Motor neuron (in vitro differentiated cells): ENCODE measurements around the gene ANXA11. TPM values are rescaled to one million over a fixed set of nuclear protein-coding genes. Genes with fewer than 3 reads are reported as not detected.
"Not testable (repeated sequence)": the region's sequence is repeated elsewhere in the genome, so short reads cannot be mapped to it uniquely, and the experiment has no call there.

Source experiments
- ATAC-seq, 8 experiments: fragments of 200-7000 bp; cut with Tn5 transposase; replicated peaks in 6 of 8; 2 replicates each; pipeline ENCODE4 v1.8.0; 2021; ENCODE audit warnings: mild to moderate bottlenecking in 8 of 8, moderate library complexity in 8 of 8
- H3K27ac ChIP-seq, 2 donors: fragments of 250-450 bp; sonication (Bioruptor Pico); 2 replicates each; pipeline ENCODE4 v1.9.0; 2021; ENCODE audit warnings: antibody characterized with exemption in 2 of 2, mild to moderate bottlenecking in 2 of 2, moderate library complexity in 1 of 2
- H3K4me1 ChIP-seq, 2 donors: fragments of 250-450 bp; sonication (Bioruptor Pico); replicated peaks in 1 of 2; 2 replicates each; pipeline ENCODE4 v1.6.1; 2021; ENCODE audit warnings: antibody characterized with exemption in 2 of 2, mild to moderate bottlenecking in 2 of 2, moderate library complexity in 1 of 2
- H3K4me3 ChIP-seq, 5 donors: fragments of 250-450 bp; sonication (Bioruptor Pico); 2 replicates each; pipeline ENCODE4 v1.9.0; 2021; ENCODE audit warnings: antibody characterized with exemption in 5 of 5, mild to moderate bottlenecking in 5 of 5, moderate library complexity in 4 of 5
- WGBS, 10 experiments: fragments of 450-650 bp; shearing (Covaris generic); methylation state at CpG; one replicate each; pipeline ENCODE4 v1.0.0; 2022; 5-methylcytosine and 5-hydroxymethylcytosine counted together
- in situ Hi-C, 9 experiments: fragments of 400-800 bp; cut with MboI; loops; one replicate each; pipeline ENCODE4 v1.15.0; 2021; ENCODE audit warnings: low sequenced_read_pairs in 9 of 9, low pct_unique_long_range_greater_than_20kb in 2 of 9; ENCODE audit not compliant: unreplicated experiment in 9 of 9
- total RNA-seq, 8 experiments: library from RNA; unstranded; fragments of 300-600 nt; gene quantifications; 2 replicates each; pipeline versions ENCODE4 v1.2.3 to v1.2.4, GENCODE V29; 2022

The ANXA11 gene
- total RNA-seq, 8 experiments from 2014 or later, result 4.9 to 197 (median 37.4) TPM

DNA sequence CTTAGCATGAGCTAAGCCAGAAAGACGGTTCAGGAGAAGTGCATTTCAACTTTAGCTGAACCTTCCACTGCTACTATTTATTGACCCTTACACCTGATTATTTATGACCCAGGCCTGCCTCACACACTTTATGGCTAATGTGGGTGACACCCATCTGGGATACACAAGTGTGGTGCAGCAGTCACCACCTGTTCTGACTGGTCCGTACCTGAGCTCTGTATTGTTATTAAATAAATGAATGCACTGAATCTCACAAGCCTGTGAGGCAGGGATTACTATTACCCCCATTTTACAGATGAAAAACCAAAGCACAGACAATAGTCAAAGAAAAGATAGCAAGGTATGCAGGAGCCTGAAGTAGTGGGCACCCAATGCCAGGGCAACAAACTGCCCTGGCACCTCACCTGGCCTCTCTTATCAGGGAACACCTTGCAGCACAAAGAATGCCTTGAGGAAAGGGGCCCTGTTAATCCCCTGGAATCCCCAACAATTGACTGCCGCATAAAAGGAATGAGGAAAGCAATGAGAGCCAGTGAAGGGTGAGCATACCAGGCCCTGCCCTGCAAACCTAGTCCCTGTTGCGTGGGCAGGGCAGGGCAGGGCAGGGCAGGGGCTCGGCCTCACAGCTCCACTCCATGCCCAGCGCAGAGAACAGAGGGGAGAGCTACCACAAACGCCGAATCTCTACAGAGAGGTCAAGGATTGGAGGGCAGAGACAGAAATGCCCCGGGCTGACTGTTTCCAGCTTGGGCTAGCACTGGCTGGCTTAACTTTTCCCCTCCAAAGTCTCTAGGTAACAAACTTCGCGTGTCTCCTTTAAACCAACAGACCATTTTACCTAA, 1.3 kb downstream of the ANXA11 start:
- H3K4me1 ChIP-seq, result peaks cover 8% of the 10 kb centered on the region in 2 donors
- in situ Hi-C loops, result no loop called here
- peak overlapping the region in 4 of 5 donors; percentile 48 to 90 (median 58) for H3K4me3 ChIP-seq
- no peak overlapping the region for H3K27ac ChIP-seq
- 0 to 100% (median 33%) methylated on average over 1 to 6 of the region's 11 CpGs; no CpG with 5 or more reads in 3 of the 10 experiments for WGBS, 10 experiments
- peak in 4 of 8 experiments; percentile 3 to 8 (median 4) for ATAC-seq

DNA sequence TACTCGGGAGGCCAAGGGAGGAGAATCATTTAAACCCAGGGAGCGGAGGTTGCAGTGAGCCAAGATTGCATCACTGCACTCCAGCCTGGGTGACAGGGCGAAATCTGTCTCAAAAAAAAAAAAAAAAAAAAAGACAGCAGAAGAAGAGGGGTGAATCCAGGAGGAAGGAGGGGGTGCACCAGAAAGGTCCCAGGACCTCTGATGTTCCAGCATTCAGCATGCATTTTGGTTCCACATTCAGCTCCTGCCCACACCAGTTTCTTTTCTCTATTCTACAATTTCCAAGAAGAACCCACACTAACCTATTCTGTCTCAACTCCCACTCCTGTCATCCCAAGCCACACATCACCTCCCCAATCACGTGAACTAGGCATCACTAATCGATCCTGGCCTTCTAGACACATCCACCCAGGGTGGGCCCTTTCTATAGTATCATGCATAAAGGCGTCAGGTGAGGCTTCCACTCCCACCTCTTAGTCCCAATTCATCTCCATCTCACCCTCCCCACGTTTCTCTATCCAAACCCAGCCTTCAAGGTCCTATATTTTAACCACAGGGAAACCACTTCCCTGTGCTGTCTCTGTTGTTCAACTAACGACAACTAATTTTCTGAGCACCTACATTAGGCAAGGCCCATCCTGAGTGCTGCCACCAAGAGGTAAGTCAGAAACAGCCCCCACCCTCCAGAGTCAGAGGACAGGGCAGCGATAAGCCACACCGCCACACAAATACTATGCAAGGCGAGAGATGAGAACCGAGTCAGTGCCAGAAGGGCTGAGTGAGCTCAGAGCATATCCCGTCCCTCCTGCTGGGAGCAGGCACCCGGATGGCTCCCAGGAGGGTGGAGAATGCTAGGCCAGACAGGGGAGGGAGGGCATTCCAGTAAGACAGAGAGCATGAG, 2.2 kb downstream of the ANXA11 start:
- Histone ChIP-seq H3K4me3 (peak overlapping the region in 2 of 5 donors; percentile 52 to 90), H3K27ac (peak overlapping the region; percentile 9 to 43), H3K4me1 (peaks cover 8% of the 10 kb centered on the region in 2 donors)
- peak; percentile 35 to 87 (median 67) for ATAC-seq
- WGBS, 10 experiments, result 0 to 90% (median 63%) methylated on average over 1 to 9 of the region's 14 CpGs; no CpG with 5 or more reads in 1 of the 10 experiments
- in situ Hi-C loops, result no loop called here

DNA sequence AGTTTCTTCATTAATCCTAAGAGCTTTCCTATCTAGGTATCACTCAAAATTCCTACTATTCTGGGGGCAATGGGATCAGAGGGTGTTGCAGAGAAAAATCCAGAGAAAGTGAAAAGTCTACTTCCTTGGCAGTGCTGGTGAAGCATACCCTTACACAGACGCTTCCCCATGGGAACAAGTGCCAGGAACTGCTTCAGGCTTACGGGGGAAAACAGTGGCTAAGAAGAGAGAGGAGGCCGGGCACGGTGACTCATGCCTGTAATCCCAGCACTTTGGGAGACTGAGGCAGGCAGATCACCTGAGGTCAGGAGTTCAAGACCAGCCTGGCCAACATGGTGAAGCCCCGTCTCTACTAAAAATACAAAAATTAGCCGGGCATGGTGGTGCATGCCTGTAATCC, 2.8 kb downstream of the ANXA11 start:
- 17 to 100% (median 80%) methylated on average over 1 to 4 of the region's 6 CpGs; no CpG with 5 or more reads in 4 of the 10 experiments for WGBS, 10 experiments
- H3K27ac ChIP-seq, H3K4me1 ChIP-seq, in situ Hi-C loops, H3K4me3 ChIP-seq, ATAC-seq: not testable (repeated sequence)

- peak in 2 of 8 experiments; percentile 0 to 1 for ATAC-seq
- no peak overlapping the region for H3K27ac ChIP-seq
- in situ Hi-C loops, result no loop called here
- WGBS, 10 experiments, result 40 to 100% (median 93%) methylated on average over 1 to 5 of the region's 8 CpGs; no CpG with 5 or more reads in 4 of the 10 experiments
- H3K4me1 ChIP-seq, result peaks cover 8% of the 10 kb centered on the region in 2 donors
- H3K4me3 ChIP-seq, result no peak overlapping the region
Measured at GRCh38 chr10:80201608-80202141, 3.7 kb downstream of the ANXA11 start.

DNA sequence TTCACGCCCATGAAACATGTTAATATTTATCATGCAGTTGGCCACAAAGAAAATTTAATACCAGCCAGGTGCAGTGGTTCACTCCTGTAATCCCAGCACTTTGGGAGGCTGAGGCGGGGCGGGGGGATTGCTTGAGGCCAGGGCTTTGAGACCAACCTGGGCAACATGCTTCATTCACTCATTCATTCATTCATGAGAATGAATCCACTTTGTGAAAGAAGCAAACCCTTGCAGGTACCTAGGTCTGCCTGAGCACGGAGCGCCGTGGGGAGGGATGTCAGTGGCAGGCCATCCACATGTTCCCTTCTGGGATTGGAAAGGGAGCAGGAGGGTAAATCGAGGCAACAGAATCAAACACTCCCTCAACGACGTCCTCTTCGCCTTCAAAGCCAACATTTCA, 4.7 kb downstream of the ANXA11 start:
- Histone ChIP-seq H3K4me3 (no peak overlapping the region), H3K27ac (no peak overlapping the region), H3K4me1 (peaks cover 4 to 8% of the 10 kb centered on the region in 2 donors)
- in situ Hi-C loops, result no loop called here
- no peak for ATAC-seq
- WGBS, 10 experiments, result 61 to 100% (median 92%) methylated on average over 1 to 8 of the region's 10 CpGs; no CpG with 5 or more reads in 2 of the 10 experiments

DNA sequence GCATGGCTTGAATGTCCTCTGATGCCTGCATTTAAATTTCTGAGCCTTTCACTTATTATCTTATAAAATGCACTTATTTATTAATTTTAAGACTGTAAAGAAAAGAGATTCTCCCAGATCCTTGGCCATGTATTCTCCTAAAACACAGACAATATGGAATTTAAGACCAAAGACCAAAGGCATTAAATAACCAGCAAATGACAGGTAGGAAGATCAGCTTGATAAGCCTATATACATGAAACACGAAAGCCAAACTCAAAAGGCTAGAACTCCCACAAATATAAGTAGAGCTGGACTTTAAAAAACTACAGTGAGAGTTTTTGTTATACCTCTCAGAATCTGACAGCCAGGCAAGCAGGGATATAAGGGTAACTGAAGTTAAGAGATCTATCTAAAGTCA, 5.1 kb downstream of the ANXA11 start:
- 0 to 100% (median 86%) methylated on average over 1 of the region's 1 CpG; no CpG with 5 or more reads in 1 of the 10 experiments for WGBS, 10 experiments
- Histone ChIP-seq H3K4me1 (peaks cover 4 to 8% of the 10 kb centered on the region in 2 donors), H3K4me3 (no peak overlapping the region), H3K27ac (no peak overlapping the region)
- in situ Hi-C loops, result no loop called here
- no peak for ATAC-seq

DNA sequence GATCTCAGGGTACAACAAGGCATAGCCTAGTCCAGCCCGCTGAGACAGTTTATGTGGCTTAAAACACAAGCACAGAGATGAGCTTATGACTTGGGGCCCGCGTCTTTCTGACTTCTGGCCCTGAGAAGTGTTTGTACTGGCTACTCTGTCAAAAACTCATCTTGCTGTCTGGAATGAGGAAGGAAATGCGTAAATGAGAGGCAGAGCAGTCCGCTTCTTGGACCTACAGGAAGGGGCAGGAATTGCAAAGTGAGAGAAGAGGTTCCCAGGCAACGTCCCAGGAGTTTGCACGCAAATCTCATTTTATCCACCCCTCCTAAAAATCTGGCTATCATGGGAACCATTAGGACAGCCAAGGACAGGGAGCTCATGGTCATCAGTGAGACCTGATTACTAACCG, 5.5 kb downstream of the ANXA11 start:
- Histone ChIP-seq H3K4me1 (peaks cover 4 to 8% of the 10 kb centered on the region in 2 donors), H3K4me3 (no peak overlapping the region), H3K27ac (no peak overlapping the region)
- 8 to 100% (median 68%) methylated on average over 1 to 8 of the region's 8 CpGs; no CpG with 5 or more reads in 1 of the 10 experiments for WGBS, 10 experiments
- peak in 3 of 8 experiments; percentile 8 to 54 (median 9) for ATAC-seq
- in situ Hi-C loops, result no loop called here

GRCh38 chr10:80197972-80198916, 7.1 kb downstream of the ANXA11 start:
- no peak overlapping the region for H3K4me3 ChIP-seq
- no peak for ATAC-seq
- H3K4me1 ChIP-seq, result peaks cover under 1 to 2% of the 10 kb centered on the region in 2 donors
- H3K27ac ChIP-seq, result no peak overlapping the region
- in situ Hi-C loops, result no loop called here
- 56 to 100% (median 90%) methylated on average over 1 to 9 of the region's 14 CpGs; no CpG with 5 or more reads in 1 of the 10 experiments for WGBS, 10 experiments

GRCh38 chr10:80196950-80197315, 8.4 kb downstream of the ANXA11 start:
- no peak overlapping the region for H3K4me3 ChIP-seq
- H3K4me1 ChIP-seq, result no peaks in the 10 kb centered on the region
- H3K27ac ChIP-seq, result no peak overlapping the region
- ATAC-seq, result no peak
- in situ Hi-C loops, result no loop called here
- WGBS, 10 experiments, result 40 to 100% (median 89%) methylated on average over 1 to 2 of the region's 2 CpGs; no CpG with 5 or more reads in 5 of the 10 experiments

GRCh38 chr10:80196270-80196949, 8.9 kb downstream of the ANXA11 start:
- ATAC-seq, result peak in 3 of 8 experiments; percentile 5 to 22 (median 6)
- no peak overlapping the region for H3K27ac ChIP-seq

GRCh38 chr10:80195046-80195574, 10.2 kb downstream of the ANXA11 start:
- H3K27ac ChIP-seq, result no peak overlapping the region
- H3K4me3 ChIP-seq, result no peak overlapping the region
- no peak for ATAC-seq
- H3K4me1 ChIP-seq, result no peaks in the 10 kb centered on the region
- in situ Hi-C loops, result no loop called here
- WGBS, 10 experiments, result 60 to 100% (median 78%) methylated on average over 1 to 2 of the region's 4 CpGs; no CpG with 5 or more reads in 6 of the 10 experiments

More at GRCh38 chr10:80196270-80196949, 8.9 kb downstream of the ANXA11 start:
- WGBS, 10 experiments, result 61 to 91% methylated on average over 6 of the region's 8 CpGs; no CpG with 5 or more reads in 8 of the 10 experiments
- Histone ChIP-seq H3K4me3 (no peak overlapping the region), H3K4me1 (no peaks in the 10 kb centered on the region)
- in situ Hi-C loops, result no loop called here
